GM12878 (cell line): ENCODE data around the gene POU2AF2. TPM values are rescaled to one million over a fixed set of nuclear protein-coding genes. Genes with fewer than 3 reads are reported as not detected.

Source experiments
- ATAC-seq: fragments of 200-7000 bp; cut with Tn5 transposase; 3 replicates; pipeline ENCODE4 v1.9.1; 2020; ENCODE audit warnings: mild to moderate bottlenecking, moderate library complexity
- BruUV-seq: library from RNA; stranded (reverse); fragments of 400-500 nt; replicated peaks from 2 replicates; lab custom pipeline; 2021; lab: Mats Ljungman, UMichigan
- CTCF ChIA-PET: fragments of 300-600 bp; sonication (Branson Sonifier 250); formaldehyde crosslinking; extraction: SDS; loops from one replicate; lab custom pipeline; 2021; ENCODE audit warnings: inconsistent platforms; lab: Yijun Ruan, JAX
- POLR2A ChIA-PET: fragments of 350-600 bp; formaldehyde crosslinking; extraction: SDS; loops from one replicate; lab custom pipeline; 2021; ENCODE audit warnings: inconsistent platforms; lab: Charles Lee
- RAD21 ChIA-PET: fragments of 300-600 bp; sonication (Branson Sonifier 250); formaldehyde crosslinking; loops from one replicate; lab custom pipeline; 2023; ENCODE audit warnings: antibody characterized with exemption; ENCODE audit not compliant: unreplicated experiment; lab: Charles Lee
- SMC1A ChIA-PET: fragments of 300-600 bp; sonication (Branson Sonifier 250); formaldehyde crosslinking; loops from one replicate; lab custom pipeline; 2023; ENCODE audit not compliant: unreplicated experiment, uncharacterized antibody; lab: Charles Lee
- DNase-seq: peaks from one replicate; pipeline ENCODE4 v3.0.0-alpha.2; 2011; ENCODE audit warnings: low read depth, low spot score
- FAIRE-seq: peaks from 3 replicates; lab custom pipeline; 2011; peaks lifted over from hg19 to GRCh38; lab: Jason Lieb, UNC
- H2AFZ ChIP-seq: 2 replicates; pipeline ENCODE4 v1.6.0; 2011; ENCODE audit warnings: low read depth, low read length, control low read depth; ENCODE audit not compliant: control insufficient read depth
- H3K27ac ChIP-seq: 2 replicates; pipeline ENCODE4 v1.5.1; 2011; ENCODE audit warnings: control low read depth; ENCODE audit not compliant: control insufficient read depth, insufficient read depth
- H3K27me3 ChIP-seq, 2 experiments: replicated peaks in 1 of 2; 2 replicates each; pipeline versions ENCODE4 v1.6.0 to v1.6.1; 2011; ENCODE audit warnings: low read length in 1 of 2; ENCODE audit not compliant: control insufficient read depth in 2 of 2, insufficient read depth in 2 of 2
- H3K36me3 ChIP-seq, 2 experiments: 2 replicates each; pipeline ENCODE4 v1.5.1; 2011; ENCODE audit warnings: low read length in 1 of 2; ENCODE audit not compliant: control insufficient read depth in 2 of 2, insufficient read depth in 2 of 2
- H3K4me1 ChIP-seq: 2 replicates; pipeline ENCODE4 v1.6.1; 2011; ENCODE audit warnings: mild to moderate bottlenecking, low read length, moderate library complexity, mixed read lengths; ENCODE audit not compliant: control insufficient read depth, insufficient read depth
- H3K4me2 ChIP-seq: 2 replicates; pipeline ENCODE4 v1.6.0; 2011; ENCODE audit warnings: control low read depth; ENCODE audit not compliant: control insufficient read depth, insufficient read depth
- H3K4me3 ChIP-seq: fragments of 200-600 bp; sonication (generic); 2 replicates; pipeline ENCODE4 v1.5.1; 2016
- H3K79me2 ChIP-seq: 2 replicates; pipeline ENCODE4 v1.6.0; 2011; ENCODE audit warnings: low read length; ENCODE audit not compliant: control insufficient read depth, insufficient read depth
- H3K9ac ChIP-seq: 2 replicates; pipeline ENCODE4 v1.8.0; 2011; ENCODE audit warnings: low read length, control low read depth, mixed read lengths; ENCODE audit not compliant: control insufficient read depth, insufficient read depth
- H3K9me3 ChIP-seq: replicated peaks from 3 replicates; pipeline ENCODE4 v1.5.1; 2011; ENCODE audit warnings: mild to moderate bottlenecking, low read length; ENCODE audit not compliant: control insufficient read depth, insufficient read depth
- H4K20me1 ChIP-seq: 2 replicates; pipeline ENCODE4 v1.6.0; 2011; ENCODE audit not compliant: control insufficient read depth, insufficient read depth
- CHD4 ChIP-seq: fragments of 200-600 bp; sonication (generic); IDR thresholded peaks from 2 replicates; pipeline ENCODE4 v1.6.1; 2016; ENCODE audit warnings: mild to moderate bottlenecking
- CREM ChIP-seq: IDR thresholded peaks from 2 replicates; pipeline ENCODE4 v1.6.1; 2014; ENCODE audit warnings: antibody characterized with exemption, low read depth
- EGR1 ChIP-seq, 2 experiments: IDR thresholded peaks; 1 replicate in 1 of 2; 2 replicates in 1 of 2; pipeline ENCODE4 v1.6.1; 2011 to 2012; ENCODE audit warnings: low read depth in 2 of 2, low read length in 2 of 2, borderline replicate concordance in 1 of 2, mild to moderate bottlenecking in 1 of 2, moderate library complexity in 1 of 2
- FOXK2 ChIP-seq: fragments of 450-650 bp; IDR thresholded peaks from 2 replicates; pipeline ENCODE4 v1.6.1; 2017; ENCODE audit warnings: mild to moderate bottlenecking, moderate library complexity
- GATAD2B ChIP-seq: fragments of 450-650 bp; conservative IDR thresholded peaks from 2 replicates; pipeline ENCODE4 v1.6.1; 2017; ENCODE audit warnings: low read depth, mild to moderate bottlenecking, moderate library complexity
- KDM1A ChIP-seq: fragments of 200-600 bp; sonication (generic); IDR thresholded peaks from 2 replicates; pipeline ENCODE4 v1.6.1; 2016; ENCODE audit warnings: borderline replicate concordance
- LARP7 ChIP-seq: fragments of 450-650 bp; IDR thresholded peaks from 2 replicates; pipeline ENCODE4 v1.6.1; 2017; ENCODE audit warnings: mild to moderate bottlenecking
- MYC ChIP-seq: IDR thresholded peaks from 2 replicates; pipeline ENCODE4 v1.6.1; 2011; ENCODE audit warnings: mild to moderate bottlenecking, low read length, moderate library complexity, inconsistent platforms; ENCODE audit not compliant: insufficient read depth, insufficient replicate concordance, insufficient read length, severe bottlenecking
- NFYB ChIP-seq: IDR thresholded peaks from 2 replicates; pipeline ENCODE4 v1.6.1; 2011; ENCODE audit warnings: low read depth, mild to moderate bottlenecking, low read length, improper control_type of control experiment, moderate library complexity; ENCODE audit not compliant: insufficient read depth
- PML ChIP-seq: IDR thresholded peaks from 2 replicates; pipeline ENCODE4 v1.6.1; 2012; ENCODE audit warnings: low read length, inconsistent platforms
- RCOR1 ChIP-seq: conservative IDR thresholded peaks from 2 replicates; pipeline ENCODE4 v1.6.1; 2012; ENCODE audit warnings: low read depth, low read length, improper control_type of control experiment
- SPI1 ChIP-seq: IDR thresholded peaks from 2 replicates; pipeline ENCODE4 v1.6.1; 2011; ENCODE audit warnings: low read depth, mild to moderate bottlenecking, low read length, moderate library complexity, borderline replicate concordance; ENCODE audit not compliant: insufficient read depth
- ZNF384 ChIP-seq: IDR thresholded peaks from 2 replicates; pipeline ENCODE4 v1.6.1; 2012; ENCODE audit warnings: low read depth, mild to moderate bottlenecking, low read length, improper control_type of control experiment, borderline replicate concordance
- ZZZ3 ChIP-seq: IDR thresholded peaks from 2 replicates; pipeline ENCODE4 v1.6.1; 2011; ENCODE audit warnings: low read depth; ENCODE audit not compliant: control insufficient read depth, insufficient read length
- WGBS: methylation state at CpG from one replicate; pipeline ENCODE4 v1.1.6; 2016; ENCODE audit warnings: low lambda C conversion rate; ENCODE audit not compliant: insufficient replicate concordance, insufficient coverage; ENCODE audit errors: missing lambda C conversion rate; 5-methylcytosine and 5-hydroxymethylcytosine counted together
- in situ Hi-C: fragments of 300-500 bp; cut with MboI; formaldehyde crosslinking; loops from 9 replicates; pipeline ENCODE4 v1.14.3; 2018; ENCODE audit warnings: mixed read lengths
- intact Hi-C: fragments of 100-400 bp; cut with micrococcal nuclease; formaldehyde crosslinking; loops from one replicate; pipeline ENCODE4 v1.14.2; 2022; ENCODE audit not compliant: unreplicated experiment
- polyA plus RNA-seq, 11 experiments: library from polyadenylated mRNA; depleted of rRNA in 4 of 11; unstranded in 6 of 11; stranded (reverse) in 5 of 11; fragments of >200 nt; fragmentation: Nextera tagmentation in 4 of 11; fragmentation: Illumina TruSeq in 1 of 11; extraction: Ambion mirVana in 4 of 11; extraction: Trizol in 1 of 11; gene quantifications; 1 replicate in 1 of 11; 2 replicates in 10 of 11; pipeline versions ENCODE4 v1.2.1 to v1.2.3, GENCODE V29; 2011 to 2016; ENCODE audit warnings: inconsistent platforms in 2 of 11, missing spikeins in 2 of 11, low read depth in 1 of 11
- total RNA-seq, 4 experiments: library from RNA; depleted of rRNA in 3 of 4; stranded (reverse); fragments of >200 nt in 3 of 4; fragmentation: Illumina TruSeq in 1 of 4; extraction: Trizol in 1 of 4; gene quantifications; 2 replicates each; pipeline versions ENCODE4 v1.2.1 to v1.2.3, GENCODE V29; 2013 to 2021
- TF ChIP-seq, protein P1 (sequence below): IDR thresholded peaks from 2 replicates; pipeline ENCODE4 v1.6.1; 2012; ENCODE audit warnings: low read depth, low read length, improper control_type of control experiment
- TF ChIP-seq, protein P2 (sequence below): IDR thresholded peaks from 2 replicates; pipeline ENCODE4 v1.6.1; 2011; ENCODE audit warnings: borderline replicate concordance, low read depth, mild to moderate bottlenecking, moderate library complexity, low read length; ENCODE audit not compliant: insufficient read depth, poor library complexity, severe bottlenecking
- TF ChIP-seq, protein P3 (sequence below): fragments of 450-650 bp; IDR thresholded peaks from 2 replicates; pipeline ENCODE4 v1.6.1; 2017; ENCODE audit warnings: mild to moderate bottlenecking, moderate library complexity
- TF ChIP-seq, protein P4 (sequence below): IDR thresholded peaks from 2 replicates; pipeline ENCODE4 v1.6.1; 2012; ENCODE audit warnings: low read depth, low read length, improper control_type of control experiment

Gene POU2AF2
- total and polyA plus RNA-seq, 10 of the 15 experiments (the other 5 are each of a cell fraction or from before 2014, with no cell fraction given), result not detected

DNA sequence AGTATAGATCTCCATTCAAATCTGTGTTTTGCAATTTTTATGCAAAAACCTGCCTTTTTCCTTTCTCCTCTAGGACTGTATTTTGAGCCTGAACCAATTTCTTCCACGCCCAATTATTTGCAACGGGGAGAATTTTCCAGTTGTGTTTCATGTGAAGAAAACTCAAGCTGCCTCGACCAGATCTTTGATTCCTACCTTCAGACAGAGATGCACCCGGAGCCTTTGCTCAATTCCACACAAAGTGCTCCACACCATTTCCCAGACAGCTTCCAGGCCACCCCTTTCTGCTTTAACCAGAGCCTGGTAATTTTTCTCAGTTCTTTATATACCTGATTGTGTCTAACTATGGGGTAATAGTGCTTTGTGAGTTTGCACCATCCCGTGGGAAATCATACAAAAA, 60.8 kb downstream of the POU2AF2 start:
- intact Hi-C loops, result no loop called here
- no peak overlapping the region for H3K4me3 ChIP-seq
- TF ChIP-seq KDM1A (no peak), CREM (no peak), GATAD2B (no peak), EGR1 (IDR thresholded peaks at IDR 0.05; ENCODE audit: borderline replicate concordance in 1 of 2, low read depth in 2 of 2, low read length in 2 of 2) (no peak), NFYB (no peak), CHD4 (no peak), ZNF384 (no peak), ZZZ3 (no peak), FOXK2 (no peak), MYC (no peak), LARP7 (no peak), SPI1 (no peak), RCOR1 (no peak), PML (no peak)
- TF ChIP-seq, protein P1, sequence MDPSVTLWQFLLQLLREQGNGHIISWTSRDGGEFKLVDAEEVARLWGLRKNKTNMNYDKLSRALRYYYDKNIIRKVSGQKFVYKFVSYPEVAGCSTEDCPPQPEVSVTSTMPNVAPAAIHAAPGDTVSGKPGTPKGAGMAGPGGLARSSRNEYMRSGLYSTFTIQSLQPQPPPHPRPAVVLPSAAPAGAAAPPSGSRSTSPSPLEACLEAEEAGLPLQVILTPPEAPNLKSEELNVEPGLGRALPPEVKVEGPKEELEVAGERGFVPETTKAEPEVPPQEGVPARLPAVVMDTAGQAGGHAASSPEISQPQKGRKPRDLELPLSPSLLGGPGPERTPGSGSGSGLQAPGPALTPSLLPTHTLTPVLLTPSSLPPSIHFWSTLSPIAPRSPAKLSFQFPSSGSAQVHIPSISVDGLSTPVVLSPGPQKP, result no peak
- TF ChIP-seq, protein P2, sequence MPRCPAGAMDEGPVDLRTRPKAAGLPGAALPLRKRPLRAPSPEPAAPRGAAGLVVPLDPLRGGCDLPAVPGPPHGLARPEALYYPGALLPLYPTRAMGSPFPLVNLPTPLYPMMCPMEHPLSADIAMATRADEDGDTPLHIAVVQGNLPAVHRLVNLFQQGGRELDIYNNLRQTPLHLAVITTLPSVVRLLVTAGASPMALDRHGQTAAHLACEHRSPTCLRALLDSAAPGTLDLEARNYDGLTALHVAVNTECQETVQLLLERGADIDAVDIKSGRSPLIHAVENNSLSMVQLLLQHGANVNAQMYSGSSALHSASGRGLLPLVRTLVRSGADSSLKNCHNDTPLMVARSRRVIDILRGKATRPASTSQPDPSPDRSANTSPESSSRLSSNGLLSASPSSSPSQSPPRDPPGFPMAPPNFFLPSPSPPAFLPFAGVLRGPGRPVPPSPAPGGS, result no peak
- TF ChIP-seq, protein P3, sequence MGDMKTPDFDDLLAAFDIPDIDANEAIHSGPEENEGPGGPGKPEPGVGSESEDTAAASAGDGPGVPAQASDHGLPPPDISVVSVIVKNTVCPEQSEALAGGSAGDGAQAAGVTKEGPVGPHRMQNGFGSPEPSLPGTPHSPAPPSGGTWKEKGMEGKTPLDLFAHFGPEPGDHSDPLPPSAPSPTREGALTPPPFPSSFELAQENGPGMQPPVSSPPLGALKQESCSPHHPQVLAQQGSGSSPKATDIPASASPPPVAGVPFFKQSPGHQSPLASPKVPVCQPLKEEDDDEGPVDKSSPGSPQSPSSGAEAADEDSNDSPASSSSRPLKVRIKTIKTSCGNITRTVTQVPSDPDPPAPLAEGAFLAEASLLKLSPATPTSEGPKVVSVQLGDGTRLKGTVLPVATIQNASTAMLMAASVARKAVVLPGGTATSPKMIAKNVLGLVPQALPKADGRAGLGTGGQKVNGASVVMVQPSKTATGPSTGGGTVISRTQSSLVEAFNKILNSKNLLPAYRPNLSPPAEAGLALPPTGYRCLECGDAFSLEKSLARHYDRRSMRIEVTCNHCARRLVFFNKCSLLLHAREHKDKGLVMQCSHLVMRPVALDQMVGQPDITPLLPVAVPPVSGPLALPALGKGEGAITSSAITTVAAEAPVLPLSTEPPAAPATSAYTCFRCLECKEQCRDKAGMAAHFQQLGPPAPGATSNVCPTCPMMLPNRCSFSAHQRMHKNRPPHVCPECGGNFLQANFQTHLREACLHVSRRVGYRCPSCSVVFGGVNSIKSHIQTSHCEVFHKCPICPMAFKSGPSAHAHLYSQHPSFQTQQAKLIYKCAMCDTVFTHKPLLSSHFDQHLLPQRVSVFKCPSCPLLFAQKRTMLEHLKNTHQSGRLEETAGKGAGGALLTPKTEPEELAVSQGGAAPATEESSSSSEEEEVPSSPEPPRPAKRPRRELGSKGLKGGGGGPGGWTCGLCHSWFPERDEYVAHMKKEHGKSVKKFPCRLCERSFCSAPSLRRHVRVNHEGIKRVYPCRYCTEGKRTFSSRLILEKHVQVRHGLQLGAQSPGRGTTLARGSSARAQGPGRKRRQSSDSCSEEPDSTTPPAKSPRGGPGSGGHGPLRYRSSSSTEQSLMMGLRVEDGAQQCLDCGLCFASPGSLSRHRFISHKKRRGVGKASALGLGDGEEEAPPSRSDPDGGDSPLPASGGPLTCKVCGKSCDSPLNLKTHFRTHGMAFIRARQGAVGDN, result no peak
- TF ChIP-seq, protein P4, sequence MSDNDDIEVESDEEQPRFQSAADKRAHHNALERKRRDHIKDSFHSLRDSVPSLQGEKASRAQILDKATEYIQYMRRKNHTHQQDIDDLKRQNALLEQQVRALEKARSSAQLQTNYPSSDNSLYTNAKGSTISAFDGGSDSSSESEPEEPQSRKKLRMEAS, result no peak
- TF ChIP-seq, all 136 proteins: peak for 0
- ChIA-PET SMC1A (no interaction called here), RAD21 (no interaction called here), CTCF (interaction anchor here (1.5 kb wide), 1 partner anchor 117 kb away, joined by 5 read pairs; no protein-coding TSS in a partner anchor), POLR2A (no interaction called here)
- Histone ChIP-seq H3K36me3 (no peaks in the 10 kb centered on the region), H3K9ac (no peak overlapping the region), H2AFZ (no peak overlapping the region), H3K27ac (no peak overlapping the region), H4K20me1 (no peaks in the 10 kb centered on the region), H3K27me3 (no peaks in the 10 kb centered on the region; a peak in 1 of 4 replicates), H3K9me3 (no peaks in the 10 kb centered on the region), H3K79me2 (no peaks in the 10 kb centered on the region), H3K4me2 (no peak overlapping the region), H3K4me1 (no peaks in the 10 kb centered on the region)
- ATAC-seq (no peak), DNase-seq (no peak), FAIRE-seq (no peak)
- no TSS peak for BruUV-seq
- 45% methylated on average over 5 of the region's 5 CpGs for WGBS
- in situ Hi-C loops, result no loop called here
